GM23338 (cell line): ENCODE measurements around the gene FAR1. TPM values are rescaled to one million over a fixed set of nuclear protein-coding genes. Genes with fewer than 3 reads are reported as not detected.

Source experiments
- ATAC-seq: fragments of 200-7000 bp; cut with Tn5 transposase; 3 replicates; pipeline ENCODE4 v1.9.1; 2020
- DNase-seq: peaks from one replicate; pipeline ENCODE4 v3.0.0-alpha.2; 2015; ENCODE audit warnings: low spot score
- H2AFZ ChIP-seq: fragments of 200-600 bp; sonication (generic); 2 replicates; pipeline ENCODE4 v1.8.0; 2016; ENCODE audit warnings: antibody characterized with exemption, mild to moderate bottlenecking, moderate library complexity
- H3F3A ChIP-seq: fragments of 200-600 bp; sonication (generic); replicated peaks from 2 replicates; pipeline ENCODE4 v1.8.0; 2017; ENCODE audit warnings: antibody characterized with exemption, mixed run types, low read depth
- H3K27ac ChIP-seq: fragments of 200-600 bp; sonication (generic); 2 replicates; pipeline ENCODE4 v1.6.1; 2016; ENCODE audit warnings: low read depth
- H3K27me3 ChIP-seq: fragments of 200-600 bp; sonication (generic); 2 replicates; pipeline ENCODE4 v1.8.0; 2016; ENCODE audit warnings: mild to moderate bottlenecking, mixed run types, moderate library complexity; ENCODE audit not compliant: insufficient read depth
- H3K36me3 ChIP-seq: fragments of 200-600 bp; sonication (generic); 2 replicates; pipeline ENCODE4 v1.8.0; 2016; ENCODE audit warnings: mild to moderate bottlenecking; ENCODE audit not compliant: insufficient read depth
- H3K4me1 ChIP-seq: fragments of 200-600 bp; sonication (generic); 2 replicates; pipeline ENCODE4 v1.8.0; 2016; ENCODE audit warnings: mild to moderate bottlenecking, moderate library complexity; ENCODE audit not compliant: insufficient read depth
- H3K4me2 ChIP-seq: fragments of 200-600 bp; sonication (generic); 2 replicates; pipeline ENCODE4 v1.7.1; 2017; ENCODE audit warnings: mixed run types
- H3K4me3 ChIP-seq: fragments of 200-600 bp; sonication (generic); 2 replicates; pipeline ENCODE4 v1.6.1; 2016; ENCODE audit warnings: mixed run types
- H3K79me2 ChIP-seq: fragments of 200-600 bp; sonication (generic); replicated peaks from 2 replicates; pipeline ENCODE4 v1.8.0; 2017; ENCODE audit warnings: mild to moderate bottlenecking; ENCODE audit not compliant: insufficient read depth
- H3K9me2 ChIP-seq: fragments of 200-600 bp; sonication (generic); 2 replicates; pipeline ENCODE4 v1.8.0; 2017; ENCODE audit not compliant: insufficient read depth
- H4K20me1 ChIP-seq: fragments of 200-600 bp; sonication (generic); replicated peaks from 2 replicates; pipeline ENCODE4 v1.8.0; 2017; ENCODE audit warnings: mild to moderate bottlenecking; ENCODE audit not compliant: insufficient read depth
- H3K27ac Mint-ChIP-seq: 2 replicates; pipeline ENCODE4 v1.8.0; 2020; ENCODE audit warnings: inconsistent platforms, mild to moderate bottlenecking, moderate library complexity, mixed read lengths
- H3K27me3 Mint-ChIP-seq: 3 replicates; pipeline ENCODE4 v1.8.0; 2022; ENCODE audit warnings: low read depth, mild to moderate bottlenecking, moderate library complexity, mixed read lengths, inconsistent platforms; ENCODE audit not compliant: insufficient read depth, poor library complexity
- H3K36me3 Mint-ChIP-seq: 3 replicates; pipeline ENCODE4 v1.8.0; 2021; ENCODE audit warnings: low read depth, mild to moderate bottlenecking, inconsistent platforms, moderate library complexity, mixed read lengths
- H3K4me1 Mint-ChIP-seq: 3 replicates; pipeline ENCODE4 v1.8.0; 2020; ENCODE audit warnings: mild to moderate bottlenecking, inconsistent platforms, mixed read lengths
- H3K4me3 Mint-ChIP-seq: 3 replicates; pipeline ENCODE4 v1.8.0; 2021; ENCODE audit warnings: moderate library complexity, mild to moderate bottlenecking, inconsistent platforms, mixed read lengths
- H3K9me3 Mint-ChIP-seq: 3 replicates; pipeline ENCODE4 v1.8.0; 2020; ENCODE audit warnings: moderate library complexity, mild to moderate bottlenecking, inconsistent platforms, mixed read lengths
- CREB1 ChIP-seq: fragments of 250-450 bp; sonication (Bioruptor Pico); IDR thresholded peaks from 2 replicates; pipeline ENCODE4 v1.5.0; 2020; ENCODE audit warnings: low read depth, mild to moderate bottlenecking, moderate library complexity
- EZH2 ChIP-seq: fragments of 200-600 bp; sonication (generic); IDR thresholded peaks from one replicate; pipeline ENCODE4 v1.8.0; 2017; ENCODE audit warnings: antibody characterized with exemption, mild to moderate bottlenecking, low read depth; ENCODE audit not compliant: unreplicated experiment
- EZH2phosphoT487 ChIP-seq: fragments of 200-600 bp; sonication (generic); IDR thresholded peaks from one replicate; pipeline ENCODE4 v1.8.1; 2018; ENCODE audit warnings: antibody characterized with exemption; ENCODE audit not compliant: unreplicated experiment
- JUNB ChIP-seq: IDR thresholded peaks from one replicate; pipeline ENCODE4 v1.6.1; 2016; ENCODE audit warnings: antibody characterized with exemption; ENCODE audit not compliant: unreplicated experiment
- NANOG ChIP-seq: IDR thresholded peaks from 2 replicates; pipeline ENCODE4 v1.6.1; 2016; ENCODE audit warnings: antibody characterized with exemption, borderline replicate concordance
- POLR2AphosphoS5 ChIP-seq: IDR thresholded peaks from 2 replicates; pipeline ENCODE4 v1.6.1; 2016; ENCODE audit warnings: antibody characterized with exemption, low read depth
- STAT1 ChIP-seq: IDR thresholded peaks from one replicate; pipeline ENCODE4 v1.6.1; 2016; ENCODE audit warnings: antibody characterized with exemption; ENCODE audit not compliant: unreplicated experiment
- ZNF114 ChIP-seq: fragments of 250-450 bp; sonication (Bioruptor Pico); IDR thresholded peaks from 2 replicates; pipeline ENCODE4 v1.5.0; 2020; ENCODE audit warnings: mild to moderate bottlenecking, moderate library complexity
- ZNF331 ChIP-seq: fragments of 250-450 bp; sonication (Bioruptor Pico); IDR thresholded peaks from 2 replicates; pipeline ENCODE4 v1.5.0; 2020; ENCODE audit warnings: low read depth, mild to moderate bottlenecking, moderate library complexity
- polyA plus RNA-seq: library from polyadenylated mRNA; unstranded; fragments of >200 nt; fragmentation: Nextera tagmentation; extraction: Ambion mirVana; gene quantifications from 2 replicates; pipeline ENCODE4 v1.2.1, GENCODE V29; 2016
- total RNA-seq: library from RNA; depleted of rRNA; stranded (reverse); fragments of >200 nt; shearing (Covaris generic); gene quantifications from 2 replicates; pipeline ENCODE4 v1.2.3, GENCODE V29; 2014
- TF ChIP-seq, protein P1 (sequence below): IDR thresholded peaks from 2 replicates; pipeline ENCODE4 v1.6.1; 2016; ENCODE audit warnings: antibody characterized with exemption
- TF ChIP-seq, protein P2 (sequence below): IDR thresholded peaks from one replicate; pipeline ENCODE4 v1.6.1; 2018; ENCODE audit warnings: antibody characterized with exemption; ENCODE audit not compliant: unreplicated experiment
- TF ChIP-seq, protein P3 (sequence below), 2 experiments: fragments of 200-600 bp in 1 of 2; sonication (generic) in 1 of 2; conservative IDR thresholded peaks; 2 replicates each; pipeline versions ENCODE4 v1.5.1 to v1.6.1; 2016 to 2017; ENCODE audit warnings: antibody characterized with exemption in 2 of 2, low read depth in 2 of 2, mild to moderate bottlenecking in 2 of 2, moderate library complexity in 1 of 2

Gene FAR1
- total and polyA plus RNA-seq, 2 experiments from 2014 or later = 27.3 to 79.5 TPM

DNA sequence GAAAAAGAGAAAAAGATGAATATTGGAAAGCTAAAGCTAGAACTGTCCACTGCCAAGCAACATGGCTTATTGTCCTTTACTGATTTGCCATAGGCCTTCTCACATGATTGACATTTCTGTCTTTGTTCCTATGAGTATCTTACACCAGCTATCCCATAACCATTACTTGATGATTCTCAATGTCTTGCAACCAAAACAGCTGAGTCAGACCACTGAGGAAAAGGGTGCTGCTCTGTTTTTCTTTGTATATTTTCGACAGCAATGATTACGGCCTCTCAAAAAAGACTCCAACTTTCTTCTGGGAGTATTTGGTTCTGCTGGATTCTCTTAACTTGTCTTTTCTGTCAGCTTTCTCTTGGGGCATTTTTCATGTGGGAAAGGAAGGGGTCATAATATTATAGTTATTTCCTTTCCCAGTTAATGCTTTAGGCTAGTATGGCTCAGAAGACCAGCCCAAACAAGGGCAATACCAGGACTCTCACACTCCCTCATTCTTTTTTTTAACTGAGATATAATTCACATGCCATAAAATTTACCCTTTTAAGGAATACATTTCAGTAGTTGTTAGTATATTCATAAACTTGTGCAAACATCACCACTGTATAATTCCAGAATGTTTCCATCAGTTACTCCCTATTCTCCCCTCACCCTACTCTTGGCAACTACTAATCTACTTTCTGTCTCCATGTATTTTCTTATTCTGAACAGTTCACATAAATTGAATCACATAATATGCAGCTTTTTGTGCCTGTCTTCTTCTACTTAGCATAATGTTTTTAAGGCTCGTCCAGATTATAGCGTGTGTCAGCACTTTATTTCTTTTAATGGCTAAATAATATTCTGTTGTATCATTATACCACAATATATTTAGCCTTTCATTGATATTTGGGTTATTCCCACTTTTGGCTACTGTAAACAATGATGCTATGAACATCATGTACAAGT, 31.1 kb upstream of the FAR1 start:
- DNase-seq (no peak), ATAC-seq (no peak)
- H3K4me2 ChIP-seq = no peak overlapping the region
- no peak overlapping the region for H3K27ac Mint-ChIP-seq
- peaks cover 4% of the 10 kb centered on the region for H3K27me3 Mint-ChIP-seq
- H3K36me3 ChIP-seq = no peaks in the 10 kb centered on the region
- no peaks in the 10 kb centered on the region for H3K36me3 Mint-ChIP-seq
- H3K27ac ChIP-seq = no peak overlapping the region
- H3K9me2 ChIP-seq = peaks cover 6% of the 10 kb centered on the region; the same call in 1 of the 2 replicates
- H3K27me3 ChIP-seq = no peaks in the 10 kb centered on the region
- H3K79me2 ChIP-seq = no peaks in the 10 kb centered on the region
- no peak overlapping the region for H3K4me3 ChIP-seq
- H4K20me1 ChIP-seq = no peaks in the 10 kb centered on the region
- no peaks in the 10 kb centered on the region for H3K4me1 ChIP-seq
- peaks cover 10% of the 10 kb centered on the region; the same call in 2 of the 3 replicates for H3K4me1 Mint-ChIP-seq
- no peaks in the 10 kb centered on the region; the same call in 2 of the 3 replicates for H3K9me3 Mint-ChIP-seq
- H2AFZ ChIP-seq = no peak overlapping the region
- TF ChIP-seq EZH2 = no peak
- TF ChIP-seq ZNF331 = no peak
- TF ChIP-seq NANOG = no peak
- H3K4me3 Mint-ChIP-seq = no peak overlapping the region
- no peaks in the 10 kb centered on the region for H3F3A ChIP-seq

DNA sequence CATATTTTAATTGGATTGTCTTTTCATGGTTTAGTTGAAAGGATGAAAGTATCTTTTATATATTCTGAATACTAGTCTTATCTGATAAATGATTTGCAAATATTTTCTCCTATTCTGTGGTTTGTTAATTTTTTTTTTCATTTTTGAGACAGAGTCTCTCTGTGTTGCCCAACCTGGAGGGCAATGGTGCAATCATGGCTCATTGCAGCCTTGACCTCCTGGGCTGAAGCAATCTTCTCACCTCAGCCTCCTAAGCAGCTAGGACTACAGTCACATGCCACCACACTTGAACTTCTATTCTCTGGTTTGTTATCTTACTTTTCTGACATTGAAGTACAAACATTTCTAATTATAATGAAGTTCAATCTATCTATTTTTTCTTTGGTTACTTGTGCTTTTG, 30.0 kb upstream of the FAR1 start:
- no peaks in the 10 kb centered on the region for H3K4me1 ChIP-seq
- no peaks in the 10 kb centered on the region for H3K27me3 ChIP-seq
- H3K36me3 ChIP-seq = no peaks in the 10 kb centered on the region
- no peak overlapping the region for H3K27ac Mint-ChIP-seq
- no peak overlapping the region for H3K27ac ChIP-seq
- no peaks in the 10 kb centered on the region; the same call in 2 of the 3 replicates for H3K9me3 Mint-ChIP-seq
- ATAC-seq (no peak), DNase-seq (no peak)
- no peaks in the 10 kb centered on the region for H3K9me2 ChIP-seq
- peaks cover 4% of the 10 kb centered on the region for H3K27me3 Mint-ChIP-seq
- no peaks in the 10 kb centered on the region for H3F3A ChIP-seq
- H3K36me3 Mint-ChIP-seq = no peaks in the 10 kb centered on the region
- no peak overlapping the region for H3K4me3 ChIP-seq
- H3K4me3 Mint-ChIP-seq = no peak overlapping the region
- H3K4me1 Mint-ChIP-seq = peaks cover 10% of the 10 kb centered on the region; the same call in 2 of the 3 replicates
- no peaks in the 10 kb centered on the region for H3K79me2 ChIP-seq
- H3K4me2 ChIP-seq = no peak overlapping the region
- no peaks in the 10 kb centered on the region for H4K20me1 ChIP-seq
- no peak overlapping the region for H2AFZ ChIP-seq
- TF ChIP-seq ZNF114 (CRISPR knock-in tag) = no peak
- TF ChIP-seq JUNB = no peak
- TF ChIP-seq, protein P1, sequence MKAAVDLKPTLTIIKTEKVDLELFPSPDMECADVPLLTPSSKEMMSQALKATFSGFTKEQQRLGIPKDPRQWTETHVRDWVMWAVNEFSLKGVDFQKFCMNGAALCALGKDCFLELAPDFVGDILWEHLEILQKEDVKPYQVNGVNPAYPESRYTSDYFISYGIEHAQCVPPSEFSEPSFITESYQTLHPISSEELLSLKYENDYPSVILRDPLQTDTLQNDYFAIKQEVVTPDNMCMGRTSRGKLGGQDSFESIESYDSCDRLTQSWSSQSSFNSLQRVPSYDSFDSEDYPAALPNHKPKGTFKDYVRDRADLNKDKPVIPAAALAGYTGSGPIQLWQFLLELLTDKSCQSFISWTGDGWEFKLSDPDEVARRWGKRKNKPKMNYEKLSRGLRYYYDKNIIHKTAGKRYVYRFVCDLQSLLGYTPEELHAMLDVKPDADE = no peak
- no peak for TF ChIP-seq CREB1 (CRISPR knock-in tag)
- no peak for TF ChIP-seq NANOG
- TF ChIP-seq EZH2 = no peak
- TF ChIP-seq, protein P2, sequence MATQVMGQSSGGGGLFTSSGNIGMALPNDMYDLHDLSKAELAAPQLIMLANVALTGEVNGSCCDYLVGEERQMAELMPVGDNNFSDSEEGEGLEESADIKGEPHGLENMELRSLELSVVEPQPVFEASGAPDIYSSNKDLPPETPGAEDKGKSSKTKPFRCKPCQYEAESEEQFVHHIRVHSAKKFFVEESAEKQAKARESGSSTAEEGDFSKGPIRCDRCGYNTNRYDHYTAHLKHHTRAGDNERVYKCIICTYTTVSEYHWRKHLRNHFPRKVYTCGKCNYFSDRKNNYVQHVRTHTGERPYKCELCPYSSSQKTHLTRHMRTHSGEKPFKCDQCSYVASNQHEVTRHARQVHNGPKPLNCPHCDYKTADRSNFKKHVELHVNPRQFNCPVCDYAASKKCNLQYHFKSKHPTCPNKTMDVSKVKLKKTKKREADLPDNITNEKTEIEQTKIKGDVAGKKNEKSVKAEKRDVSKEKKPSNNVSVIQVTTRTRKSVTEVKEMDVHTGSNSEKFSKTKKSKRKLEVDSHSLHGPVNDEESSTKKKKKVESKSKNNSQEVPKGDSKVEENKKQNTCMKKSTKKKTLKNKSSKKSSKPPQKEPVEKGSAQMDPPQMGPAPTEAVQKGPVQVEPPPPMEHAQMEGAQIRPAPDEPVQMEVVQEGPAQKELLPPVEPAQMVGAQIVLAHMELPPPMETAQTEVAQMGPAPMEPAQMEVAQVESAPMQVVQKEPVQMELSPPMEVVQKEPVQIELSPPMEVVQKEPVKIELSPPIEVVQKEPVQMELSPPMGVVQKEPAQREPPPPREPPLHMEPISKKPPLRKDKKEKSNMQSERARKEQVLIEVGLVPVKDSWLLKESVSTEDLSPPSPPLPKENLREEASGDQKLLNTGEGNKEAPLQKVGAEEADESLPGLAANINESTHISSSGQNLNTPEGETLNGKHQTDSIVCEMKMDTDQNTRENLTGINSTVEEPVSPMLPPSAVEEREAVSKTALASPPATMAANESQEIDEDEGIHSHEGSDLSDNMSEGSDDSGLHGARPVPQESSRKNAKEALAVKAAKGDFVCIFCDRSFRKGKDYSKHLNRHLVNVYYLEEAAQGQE = no peak
- no peak for TF ChIP-seq POLR2AphosphoS5
- TF ChIP-seq, protein P3, sequence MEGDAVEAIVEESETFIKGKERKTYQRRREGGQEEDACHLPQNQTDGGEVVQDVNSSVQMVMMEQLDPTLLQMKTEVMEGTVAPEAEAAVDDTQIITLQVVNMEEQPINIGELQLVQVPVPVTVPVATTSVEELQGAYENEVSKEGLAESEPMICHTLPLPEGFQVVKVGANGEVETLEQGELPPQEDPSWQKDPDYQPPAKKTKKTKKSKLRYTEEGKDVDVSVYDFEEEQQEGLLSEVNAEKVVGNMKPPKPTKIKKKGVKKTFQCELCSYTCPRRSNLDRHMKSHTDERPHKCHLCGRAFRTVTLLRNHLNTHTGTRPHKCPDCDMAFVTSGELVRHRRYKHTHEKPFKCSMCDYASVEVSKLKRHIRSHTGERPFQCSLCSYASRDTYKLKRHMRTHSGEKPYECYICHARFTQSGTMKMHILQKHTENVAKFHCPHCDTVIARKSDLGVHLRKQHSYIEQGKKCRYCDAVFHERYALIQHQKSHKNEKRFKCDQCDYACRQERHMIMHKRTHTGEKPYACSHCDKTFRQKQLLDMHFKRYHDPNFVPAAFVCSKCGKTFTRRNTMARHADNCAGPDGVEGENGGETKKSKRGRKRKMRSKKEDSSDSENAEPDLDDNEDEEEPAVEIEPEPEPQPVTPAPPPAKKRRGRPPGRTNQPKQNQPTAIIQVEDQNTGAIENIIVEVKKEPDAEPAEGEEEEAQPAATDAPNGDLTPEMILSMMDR (conservative IDR thresholded peaks at IDR 0.05; ENCODE audit: low read depth in 2 of 2) = no peak
- TF ChIP-seq STAT1 = no peak
- no peak for TF ChIP-seq EZH2phosphoT487
